ENCODE data around the gene ASRGL1.

ASRGL1 gene

GRCh38 chr11:62404435-62404834 lies 67.2 kb downstream of the ASRGL1 start:
- DNase-seq (ENCODE audit: low read depth) = no peak
- H3K4me3 ChIP-seq (ENCODE audit: control insufficient read depth, low read depth, low read length) = no peak overlapping the region
- TF ChIP-seq, protein P1, sequence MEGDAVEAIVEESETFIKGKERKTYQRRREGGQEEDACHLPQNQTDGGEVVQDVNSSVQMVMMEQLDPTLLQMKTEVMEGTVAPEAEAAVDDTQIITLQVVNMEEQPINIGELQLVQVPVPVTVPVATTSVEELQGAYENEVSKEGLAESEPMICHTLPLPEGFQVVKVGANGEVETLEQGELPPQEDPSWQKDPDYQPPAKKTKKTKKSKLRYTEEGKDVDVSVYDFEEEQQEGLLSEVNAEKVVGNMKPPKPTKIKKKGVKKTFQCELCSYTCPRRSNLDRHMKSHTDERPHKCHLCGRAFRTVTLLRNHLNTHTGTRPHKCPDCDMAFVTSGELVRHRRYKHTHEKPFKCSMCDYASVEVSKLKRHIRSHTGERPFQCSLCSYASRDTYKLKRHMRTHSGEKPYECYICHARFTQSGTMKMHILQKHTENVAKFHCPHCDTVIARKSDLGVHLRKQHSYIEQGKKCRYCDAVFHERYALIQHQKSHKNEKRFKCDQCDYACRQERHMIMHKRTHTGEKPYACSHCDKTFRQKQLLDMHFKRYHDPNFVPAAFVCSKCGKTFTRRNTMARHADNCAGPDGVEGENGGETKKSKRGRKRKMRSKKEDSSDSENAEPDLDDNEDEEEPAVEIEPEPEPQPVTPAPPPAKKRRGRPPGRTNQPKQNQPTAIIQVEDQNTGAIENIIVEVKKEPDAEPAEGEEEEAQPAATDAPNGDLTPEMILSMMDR (conservative IDR thresholded peaks at IDR 0.05; ENCODE audit: control insufficient read depth, insufficient read depth, low read depth, low read length) = no peak

DNA sequence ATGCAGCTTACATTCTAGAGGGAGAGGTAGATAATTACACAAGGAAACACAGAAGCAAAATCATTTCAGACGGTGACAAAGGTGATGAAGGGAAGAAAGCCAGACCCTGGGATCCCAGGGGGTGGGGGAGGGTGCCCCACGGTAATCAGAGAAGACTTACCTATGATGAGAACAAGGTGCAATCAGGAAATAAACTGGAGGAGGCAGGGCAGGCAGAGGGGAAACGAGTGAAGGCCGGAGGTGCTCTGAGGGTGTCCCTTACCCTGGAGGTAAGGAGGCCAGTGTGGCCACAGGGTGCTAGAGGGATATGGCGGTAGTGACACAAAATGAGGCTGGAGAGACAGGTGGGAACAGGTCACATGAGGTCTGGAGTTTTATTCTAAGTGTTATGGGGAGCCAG lies 67.7 kb downstream of the ASRGL1 start:
- H3K4me3 ChIP-seq (ENCODE audit: control insufficient read depth, low read depth, low read length) = no peak overlapping the region
- TF ChIP-seq, protein P1 (conservative IDR thresholded peaks at IDR 0.05; ENCODE audit: control insufficient read depth, insufficient read depth, low read depth, low read length) = no peak
- no peak for DNase-seq (ENCODE audit: low read depth)

GRCh38 chr11:62406034-62406433 lies 68.8 kb downstream of the ASRGL1 start:
- TF ChIP-seq, protein P1 (conservative IDR thresholded peaks at IDR 0.05; ENCODE audit: control insufficient read depth, insufficient read depth, low read depth, low read length) = no peak
- H3K4me3 ChIP-seq (ENCODE audit: control insufficient read depth, low read depth, low read length) = no peak overlapping the region
- DNase-seq (ENCODE audit: low read depth) = no peak

- no peak for DNase-seq (ENCODE audit: low read depth)
- TF ChIP-seq, protein P1 (conservative IDR thresholded peaks at IDR 0.05; ENCODE audit: control insufficient read depth, insufficient read depth, low read depth, low read length) = no peak
- H3K4me3 ChIP-seq (ENCODE audit: control insufficient read depth, low read depth, low read length) = no peak overlapping the region
Observed at GRCh38 chr11:62409831-62410230, 72.6 kb downstream of the ASRGL1 start.

GRCh38 chr11:62410972-62411371 lies 73.7 kb downstream of the ASRGL1 start:
- no peak overlapping the region for H3K4me3 ChIP-seq (ENCODE audit: control insufficient read depth, low read depth, low read length)
- no peak for DNase-seq (ENCODE audit: low read depth)
- TF ChIP-seq, protein P1 (conservative IDR thresholded peaks at IDR 0.05; ENCODE audit: control insufficient read depth, insufficient read depth, low read depth, low read length) = no peak

DNA sequence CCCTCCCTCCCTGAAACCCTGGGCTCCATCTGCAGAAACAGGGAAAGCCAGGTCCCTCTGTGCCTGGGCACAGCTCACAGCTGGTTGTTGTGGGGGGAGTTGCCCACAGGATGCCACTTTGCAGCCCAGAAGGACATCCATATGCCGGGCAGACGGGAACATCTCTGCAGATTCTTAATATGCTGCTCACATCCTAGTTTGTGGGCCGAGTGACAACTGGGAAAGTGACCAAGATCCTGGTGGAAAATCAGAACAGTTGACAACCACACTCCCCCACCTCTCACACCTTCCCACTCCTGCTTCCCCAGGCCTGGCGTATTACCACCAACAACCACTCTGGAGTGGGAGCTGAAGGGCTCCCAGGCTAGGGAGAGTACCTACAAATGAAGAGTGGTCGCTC lies 74.3 kb downstream of the ASRGL1 start:
- TF ChIP-seq, protein P1 (conservative IDR thresholded peaks at IDR 0.05; ENCODE audit: control insufficient read depth, insufficient read depth, low read depth, low read length) = no peak
- H3K4me3 ChIP-seq (ENCODE audit: control insufficient read depth, low read depth, low read length) = no peak overlapping the region
- DNase-seq (ENCODE audit: low read depth) = no peak

GRCh38 chr11:62413060-62413696 lies 75.9 kb downstream of the ASRGL1 start:
- TF ChIP-seq, protein P1 (conservative IDR thresholded peaks at IDR 0.05; ENCODE audit: control insufficient read depth, insufficient read depth, low read depth, low read length) = no peak
- no peak overlapping the region for H3K4me3 ChIP-seq (ENCODE audit: control insufficient read depth, low read depth, low read length)
- DNase-seq (ENCODE audit: low read depth) = no peak
